IPS-15b (cell line): Measurements from ENCODE around the gene PTGFRN.
"Not testable (repeated sequence)": the region's sequence is repeated elsewhere in the genome, so short reads cannot be mapped to it uniquely, and the experiment has no call there.

Experiments used
- H3K27me3 ChIP-seq: one replicate; pipeline ENCODE4 v1.6.1; 2013; ENCODE audit warnings: low read length; ENCODE audit not compliant: control insufficient read depth, insufficient read depth
- H3K36me3 ChIP-seq: one replicate; pipeline ENCODE4 v1.6.1; 2013; ENCODE audit warnings: low read length; ENCODE audit not compliant: control insufficient read depth, insufficient read depth
- H3K4me1 ChIP-seq: one replicate; pipeline ENCODE4 v1.6.1; 2013; ENCODE audit warnings: mild to moderate bottlenecking, low read length; ENCODE audit not compliant: control insufficient read depth, insufficient read depth
- H3K4me3 ChIP-seq: one replicate; pipeline ENCODE4 v1.5.1; 2013; ENCODE audit warnings: low read depth, low read length
- H3K9ac ChIP-seq: one replicate; pipeline ENCODE4 v1.6.1; 2013; ENCODE audit warnings: low read depth, mild to moderate bottlenecking, low read length
- H3K9me3 ChIP-seq: one replicate; pipeline ENCODE4 v1.6.1; 2013; ENCODE audit warnings: mild to moderate bottlenecking, low read length; ENCODE audit not compliant: control insufficient read depth, insufficient read depth

Gene PTGFRN

GRCh38 chr1:116909512-116910378 is at the start of gene PTGFRN:
Gene PTGFRN, plus strand, starts transcription at chr1:116909916. Its CDS starts 288 bp downstream, at chr1:116910204.
- peak within 1 kb of the TSS; percentile 70 for H3K9ac ChIP-seq
- peak within 1 kb of the TSS; percentile 83 for H3K4me3 ChIP-seq
- no peaks in the 10 kb centered on the region for H3K27me3 ChIP-seq
- no peaks in the 10 kb centered on the region for H3K36me3 ChIP-seq
- peaks cover 21% of the 10 kb centered on the region for H3K4me1 ChIP-seq
- H3K9me3 ChIP-seq: no peaks in the 10 kb centered on the region

- not testable (repeated sequence) for H3K4me3 ChIP-seq
Measured at GRCh38 chr1:116860167-116860566, 49.5 kb upstream of the PTGFRN start.

GRCh38 chr1:116861137-116861536 is 48.6 kb upstream of the PTGFRN start:
- H3K36me3 ChIP-seq: no peaks in the 10 kb centered on the region
- H3K4me3 ChIP-seq: no peak overlapping the region
- no peak overlapping the region for H3K9ac ChIP-seq
- H3K27me3 ChIP-seq: no peaks in the 10 kb centered on the region
- no peaks in the 10 kb centered on the region for H3K9me3 ChIP-seq
- H3K4me1 ChIP-seq: peaks cover 9% of the 10 kb centered on the region

More at GRCh38 chr1:116860167-116860566, 49.5 kb upstream of the PTGFRN start:
- H3K4me1 ChIP-seq: peaks cover 18% of the 10 kb centered on the region
- not testable (repeated sequence) for H3K27me3 ChIP-seq, H3K36me3 ChIP-seq, H3K9me3 ChIP-seq, H3K9ac ChIP-seq

- not testable (repeated sequence) for H3K4me1 ChIP-seq, H3K9me3 ChIP-seq, H3K4me3 ChIP-seq, H3K36me3 ChIP-seq, H3K27me3 ChIP-seq, H3K9ac ChIP-seq
Measured at GRCh38 chr1:116863031-116863430, 46.7 kb upstream of the PTGFRN start.

GRCh38 chr1:116866478-116866877 is 43.2 kb upstream of the PTGFRN start:
- H3K9me3 ChIP-seq, H3K4me1 ChIP-seq, H3K4me3 ChIP-seq, H3K36me3 ChIP-seq, H3K9ac ChIP-seq, H3K27me3 ChIP-seq: not testable (repeated sequence)

GRCh38 chr1:116868385-116868784 is 41.3 kb upstream of the PTGFRN start:
- no peak overlapping the region for H3K9ac ChIP-seq
- no peaks in the 10 kb centered on the region for H3K9me3 ChIP-seq
- H3K4me3 ChIP-seq: no peak overlapping the region
- H3K27me3 ChIP-seq: no peaks in the 10 kb centered on the region
- no peaks in the 10 kb centered on the region for H3K4me1 ChIP-seq
- H3K36me3 ChIP-seq: no peaks in the 10 kb centered on the region

- no peaks in the 10 kb centered on the region for H3K27me3 ChIP-seq
- no peak overlapping the region for H3K4me3 ChIP-seq
- no peaks in the 10 kb centered on the region for H3K4me1 ChIP-seq
- H3K9ac ChIP-seq: no peak overlapping the region
- H3K36me3 ChIP-seq: no peaks in the 10 kb centered on the region
- H3K9me3 ChIP-seq: no peaks in the 10 kb centered on the region
Measured at GRCh38 chr1:116869611-116870010, 40.1 kb upstream of the PTGFRN start.

GRCh38 chr1:116870300-116870699 is 39.4 kb upstream of the PTGFRN start:
- Histone ChIP-seq H3K36me3 (no peaks in the 10 kb centered on the region), H3K27me3 (no peaks in the 10 kb centered on the region), H3K9ac (no peak overlapping the region), H3K4me3 (no peak overlapping the region), H3K4me1 (no peaks in the 10 kb centered on the region), H3K9me3 (no peaks in the 10 kb centered on the region)

- Histone ChIP-seq H3K27me3 (no peaks in the 10 kb centered on the region), H3K9ac (no peak overlapping the region), H3K36me3 (no peaks in the 10 kb centered on the region), H3K9me3 (no peaks in the 10 kb centered on the region), H3K4me1 (no peaks in the 10 kb centered on the region), H3K4me3 (no peak overlapping the region)
Measured at GRCh38 chr1:116871779-116872146, 38.0 kb upstream of the PTGFRN start.

GRCh38 chr1:116873680-116874271 is 35.9 kb upstream of the PTGFRN start:
- Histone ChIP-seq H3K9me3 (no peaks in the 10 kb centered on the region), H3K27me3 (no peaks in the 10 kb centered on the region), H3K36me3 (no peaks in the 10 kb centered on the region), H3K4me3 (no peak overlapping the region), H3K4me1 (peaks cover 14% of the 10 kb centered on the region), H3K9ac (no peak overlapping the region)

GRCh38 chr1:116874733-116875249 is 34.9 kb upstream of the PTGFRN start:
- Histone ChIP-seq H3K9ac (no peak overlapping the region), H3K27me3 (no peaks in the 10 kb centered on the region), H3K36me3 (no peaks in the 10 kb centered on the region), H3K4me3 (no peak overlapping the region), H3K9me3 (no peaks in the 10 kb centered on the region), H3K4me1 (peaks cover 20% of the 10 kb centered on the region)

- H3K9me3 ChIP-seq: no peaks in the 10 kb centered on the region
- H3K4me1 ChIP-seq: peaks cover 20% of the 10 kb centered on the region
- H3K36me3 ChIP-seq: no peaks in the 10 kb centered on the region
- H3K9ac ChIP-seq: no peak overlapping the region
- peak overlapping the region; percentile 11 for H3K4me3 ChIP-seq
- no peaks in the 10 kb centered on the region for H3K27me3 ChIP-seq
Measured at GRCh38 chr1:116875391-116875790, 34.3 kb upstream of the PTGFRN start.
